ENCODE data around the gene FAM185A. TPM values are rescaled to one million over a fixed set of nuclear protein-coding genes. Genes with fewer than 3 reads are reported as not detected.
A peak's percentile ranks its signal among the peaks of the same experiment; 100 is the strongest.

Gene FAM185A
- total and polyA plus RNA-seq, 2 of the 4 experiments (the other 2 are of a cell fraction) = 3.6 to 4.3 TPM

DNA sequence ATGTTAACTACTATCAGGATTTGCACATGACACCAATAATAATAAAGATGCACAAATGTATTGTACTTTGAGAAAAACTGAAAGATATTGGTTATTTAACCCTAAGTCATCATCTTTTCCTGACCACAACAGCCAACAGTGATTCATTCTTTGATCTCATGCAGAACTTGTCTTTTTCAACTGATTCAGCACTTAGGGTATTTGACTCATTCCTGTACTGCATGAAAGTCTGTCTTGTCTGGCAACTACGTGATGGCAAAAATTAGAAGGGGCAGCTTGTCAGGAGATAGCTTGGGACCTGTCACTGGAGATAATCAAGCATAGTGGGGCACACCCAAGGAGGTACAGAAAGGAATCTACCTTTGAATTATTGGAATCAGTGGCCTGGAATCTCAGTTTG, 86.2 kb downstream of the FAM185A start:
- H3K14ac ChIP-seq (replicated peaks; ENCODE audit: low read depth, low read length) = no peak overlapping the region
- H3K56ac ChIP-seq (ENCODE audit: extremely low read depth, insufficient read depth, low read length) = peak overlapping the region; percentile 1; the same call in 1 of the 2 replicates
- H2BK15ac ChIP-seq (ENCODE audit: low read depth, low read length) = 0 out of 3 replicates have a peak overlapping the region, but pooled peaks have one; percentile 1
- no peak overlapping the region for H3K23ac ChIP-seq (ENCODE audit: low read depth, low read length)
- H2BK120ac ChIP-seq (ENCODE audit: low read depth, low read length) = peak overlapping the region; percentile 50; the same call in 1 of the 2 replicates
- H3K79me1 ChIP-seq (ENCODE audit: low read depth in 1 of 2, low read length in 2 of 2) = no peaks in the 10 kb centered on the region; a peak in 1 of 4 replicates
- CTCF ChIA-PET = no interaction called here
- no peaks in the 10 kb centered on the region for H3K36me3 ChIP-seq (ENCODE audit: control insufficient read depth, insufficient read depth, low read length)
- no peaks in the 10 kb centered on the region for H4K20me1 ChIP-seq (ENCODE audit: insufficient read depth, low read length)
- no peaks in the 10 kb centered on the region for H3K9me1 ChIP-seq (ENCODE audit: insufficient read depth, low read length)
- H4K8ac ChIP-seq (ENCODE audit: low read depth in 2 of 2, low read length in 2 of 2) = no peak overlapping the region; a peak in 2 of 4 replicates
- H4K5ac ChIP-seq (ENCODE audit: low read depth, low read length) = peak overlapping the region; percentile 11; the same call in 1 of the 2 replicates
- peak overlapping the region; percentile 62 for H3K18ac ChIP-seq (ENCODE audit: low read depth, low read length)
- H2AK9ac ChIP-seq (replicated peaks; ENCODE audit: low read depth, low read length, poor library complexity) = no peak overlapping the region
- peak overlapping the region; percentile 40; the same call in 1 of the 2 replicates for H3K4me2 ChIP-seq (ENCODE audit: low read depth, low read length)
- no peak overlapping the region for H3K9ac ChIP-seq (ENCODE audit: low read depth, low read length)
- H3K4me1 ChIP-seq (ENCODE audit: control insufficient read depth, insufficient read depth, low read length) = peaks cover 12% of the 10 kb centered on the region
- intact Hi-C loops (cut with micrococcal nuclease) = no loop called here
- no peak overlapping the region for H3K4me3 ChIP-seq (ENCODE audit: insufficient read depth, low read depth, low read length)
- H3K27me3 ChIP-seq (ENCODE audit: control insufficient read depth, insufficient read depth, low read length) = no peaks in the 10 kb centered on the region
- peak overlapping the region; percentile 27; the same call in 1 of the 2 replicates for H4K91ac ChIP-seq (ENCODE audit: insufficient read depth, low read depth, low read length)
- no peak overlapping the region for H2BK20ac ChIP-seq (ENCODE audit: low read depth, low read length)
- POLR2A ChIA-PET (ENCODE audit: unreplicated experiment) = no interaction called here
- peak overlapping the region; percentile 33; the same call in 1 of the 2 replicates for H3K4ac ChIP-seq (ENCODE audit: low read depth, low read length)
- no TSS peak for BruUV-seq (replicated peaks)
- ATAC-seq (ENCODE audit: low read depth) (peak; percentile 76), DNase-seq (peak; percentile 91)
- no peaks in the 10 kb centered on the region for H3K9me3 ChIP-seq (ENCODE audit: control insufficient read depth, insufficient read depth, low read length)
- no peak for TF ChIP-seq RAD21 (IDR thresholded peaks at IDR 0.05; ENCODE audit: low read length)
- TF ChIP-seq BHLHE40 (IDR thresholded peaks at IDR 0.05; ENCODE audit: low read depth, low read length) = no peak
- TF ChIP-seq NFE2L2 (IDR thresholded peaks at IDR 0.05; ENCODE audit: low read depth, low read length) = 0 out of 2 replicates have a peak, but pooled peaks have one; percentile 20
- peak; percentile 95 for TF ChIP-seq MAFK (IDR thresholded peaks at IDR 0.05; ENCODE audit: low read depth, low read length)
- TF ChIP-seq FOS (IDR thresholded peaks at IDR 0.05; ENCODE audit: low read depth, low read length) = peak; percentile 79
- in situ Hi-C loops (cut with MboI; ENCODE audit: low sequenced_read_pairs) = no loop called here
- H2AK5ac ChIP-seq (ENCODE audit: low read depth, low read length) = no peak overlapping the region; the same call in 1 of the 2 replicates
- H2AFZ ChIP-seq (replicated peaks; ENCODE audit: low read length, poor library complexity) = no peak overlapping the region
- H2BK5ac ChIP-seq (ENCODE audit: low read depth, low read length, poor library complexity, severe bottlenecking) = no peak overlapping the region
- no CpG with 5 or more reads among the region's 1 CpG for WGBS, 2 experiments (ENCODE audit: extremely low coverage in 2 of 2, insufficient read length in 1 of 2)
- peak overlapping the region; percentile 33; the same call in 1 of the 2 replicates for H3K27ac ChIP-seq (ENCODE audit: insufficient read depth, low read length)
- dilution Hi-C loops (cut with HindIII; ENCODE audit: low sequenced_read_pairs, unreplicated experiment) = no loop called here
